AML-193 (cell line): ENCODE data around the gene SLCO2A1.

Source experiments
- DNase-seq, 2 experiments: peaks; one replicate each; lab custom pipeline; 2025; lab: John Stamatoyannopoulos, UW

SLCO2A1 gene

GRCh38 chr3:133949438-133949837 is 80.3 kb downstream of the SLCO2A1 start:
- DNase-seq, result no peak

GRCh38 chr3:133948996-133949395 is 80.7 kb downstream of the SLCO2A1 start:
- DNase-seq, result no peak

- DNase-seq, result no peak
These were observed 81.5 kb downstream of the SLCO2A1 start for GRCh38 chr3:133948131-133948810.

GRCh38 chr3:133945381-133946095 is 84.2 kb downstream of the SLCO2A1 start:
- no peak for DNase-seq

- DNase-seq, result no peak
These were observed 84.9 kb downstream of the SLCO2A1 start for GRCh38 chr3:133944641-133945380.

- DNase-seq, result no peak
These were observed 85.5 kb downstream of the SLCO2A1 start for GRCh38 chr3:133944181-133944580.

- DNase-seq, result no peak
These were observed 86.0 kb downstream of the SLCO2A1 start for GRCh38 chr3:133943639-133944141.

GRCh38 chr3:133943031-133943535 is 86.6 kb downstream of the SLCO2A1 start:
- DNase-seq, result no peak

GRCh38 chr3:133941415-133941821 is 88.3 kb downstream of the SLCO2A1 start:
- no peak for DNase-seq

- no peak for DNase-seq
These were observed 89.2 kb downstream of the SLCO2A1 start for GRCh38 chr3:133940536-133940935.

- no peak for DNase-seq
These were observed 90.3 kb downstream of the SLCO2A1 start for GRCh38 chr3:133939463-133939835.

- no peak for DNase-seq
These were observed 90.8 kb downstream of the SLCO2A1 start for GRCh38 chr3:133938770-133939462.

GRCh38 chr3:133937756-133938601 is 91.7 kb downstream of the SLCO2A1 start:
- DNase-seq, result no peak

GRCh38 chr3:133937061-133937686 is 92.6 kb downstream of the SLCO2A1 start:
- no peak for DNase-seq

GRCh38 chr3:133935843-133936769 is 93.6 kb downstream of the SLCO2A1 start:
- DNase-seq, result no peak

GRCh38 chr3:133934996-133935842 is 94.5 kb downstream of the SLCO2A1 start:
- DNase-seq, result no peak

GRCh38 chr3:133934073-133934970 is 95.4 kb downstream of the SLCO2A1 start:
- no peak for DNase-seq
